AG04449 (cell line): Measurements from ENCODE around the gene DAAM2.

Experiments
- CTCF ChIA-PET: fragments of 350-600 bp; formaldehyde crosslinking; extraction: SDS; loops from one replicate; lab custom pipeline; 2021; ENCODE audit warnings: antibody characterized with exemption; lab: Yijun Ruan, JAX
- POLR2A ChIA-PET: fragments of 400-600, 350-600 bp; formaldehyde crosslinking; extraction: SDS; loops from one replicate; lab custom pipeline; 2020; ENCODE audit warnings: antibody characterized with exemption, inconsistent platforms; lab: Yijun Ruan, JAX
- DNase-seq: peaks from one replicate; pipeline ENCODE4 v3.0.0-alpha.2; 2010; ENCODE audit warnings: low read depth, low spot score
- H3K4me3 ChIP-seq: 2 replicates; pipeline ENCODE4 v1.5.1; 2011; ENCODE audit warnings: low read depth, mild to moderate bottlenecking, control low read depth, low read length
- TF ChIP-seq, protein P1 (sequence below): IDR thresholded peaks from one replicate; pipeline ENCODE4 v1.5.1; 2011; ENCODE audit warnings: mild to moderate bottlenecking, moderate library complexity, low read length, control low read depth, inconsistent platforms; ENCODE audit not compliant: insufficient read depth; ENCODE audit errors: missing control alignments

DAAM2 gene

GRCh38 chr6:39867592-39867991 lies 75.4 kb downstream of the DAAM2 start:
- no peak overlapping the region for H3K4me3 ChIP-seq
- no peak for DNase-seq
- TF ChIP-seq, protein P1, sequence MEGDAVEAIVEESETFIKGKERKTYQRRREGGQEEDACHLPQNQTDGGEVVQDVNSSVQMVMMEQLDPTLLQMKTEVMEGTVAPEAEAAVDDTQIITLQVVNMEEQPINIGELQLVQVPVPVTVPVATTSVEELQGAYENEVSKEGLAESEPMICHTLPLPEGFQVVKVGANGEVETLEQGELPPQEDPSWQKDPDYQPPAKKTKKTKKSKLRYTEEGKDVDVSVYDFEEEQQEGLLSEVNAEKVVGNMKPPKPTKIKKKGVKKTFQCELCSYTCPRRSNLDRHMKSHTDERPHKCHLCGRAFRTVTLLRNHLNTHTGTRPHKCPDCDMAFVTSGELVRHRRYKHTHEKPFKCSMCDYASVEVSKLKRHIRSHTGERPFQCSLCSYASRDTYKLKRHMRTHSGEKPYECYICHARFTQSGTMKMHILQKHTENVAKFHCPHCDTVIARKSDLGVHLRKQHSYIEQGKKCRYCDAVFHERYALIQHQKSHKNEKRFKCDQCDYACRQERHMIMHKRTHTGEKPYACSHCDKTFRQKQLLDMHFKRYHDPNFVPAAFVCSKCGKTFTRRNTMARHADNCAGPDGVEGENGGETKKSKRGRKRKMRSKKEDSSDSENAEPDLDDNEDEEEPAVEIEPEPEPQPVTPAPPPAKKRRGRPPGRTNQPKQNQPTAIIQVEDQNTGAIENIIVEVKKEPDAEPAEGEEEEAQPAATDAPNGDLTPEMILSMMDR: peak; percentile 12
- ChIA-PET POLR2A (no interaction called here), CTCF (interaction anchor here (1.8 to 8.2 kb wide), 4 partner anchors 11 to 441 kb away, joined by 6 to 180 read pairs (median 126); no protein-coding TSS in a partner anchor)

DNA sequence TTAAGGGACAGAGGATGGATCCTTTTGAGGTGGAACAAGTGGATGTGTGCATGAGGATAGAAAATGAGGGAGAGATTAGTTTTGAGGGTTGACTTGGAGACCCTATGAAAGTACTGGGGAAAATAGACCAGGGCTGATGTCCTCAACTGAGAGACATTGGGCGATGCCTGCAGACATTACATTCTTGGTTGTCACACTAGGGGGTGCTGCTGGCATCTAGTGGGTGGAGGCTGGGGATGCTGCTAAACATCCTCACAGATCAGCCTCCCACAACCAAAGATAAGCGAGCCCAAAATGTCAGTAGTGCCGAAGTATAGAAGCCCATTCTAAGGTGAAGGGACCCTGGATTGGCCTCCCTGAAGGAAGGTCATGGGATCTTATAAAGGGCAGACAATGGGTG lies 78.8 kb downstream of the DAAM2 start:
- no peak overlapping the region for H3K4me3 ChIP-seq
- TF ChIP-seq, protein P1: no peak
- ChIA-PET CTCF (interaction anchor here (1.0 to 1.6 kb wide), 2 partner anchors 9 to 22 kb away, joined by 3 read pairs; no protein-coding TSS in a partner anchor), POLR2A (no interaction called here)
- no peak for DNase-seq

DNA sequence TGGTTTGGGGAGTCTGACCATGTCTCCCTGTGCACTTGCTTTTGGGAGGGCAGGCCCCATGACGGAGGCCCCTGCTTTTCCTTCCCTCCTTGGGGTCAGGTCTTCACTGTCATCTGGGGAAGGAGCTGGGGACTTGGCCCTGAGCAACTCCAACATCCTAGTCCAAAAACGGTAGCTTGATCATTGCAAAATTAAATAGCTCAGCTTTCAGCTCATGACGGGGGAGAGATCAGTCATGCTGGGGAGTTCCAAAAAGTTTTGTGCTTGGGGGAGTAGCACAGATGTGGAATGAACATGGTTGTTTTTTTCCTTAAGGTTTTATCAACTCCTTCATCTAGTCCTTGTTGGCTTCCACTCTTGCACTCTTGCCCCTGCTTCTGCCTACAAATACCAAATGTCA lies 81.3 kb downstream of the DAAM2 start:
- TF ChIP-seq, protein P1: no peak
- CTCF ChIA-PET: interaction anchor here (0.9 to 10.8 kb wide), 6 partner anchors 8 to 511 kb away, joined by 3 to 140 read pairs (median 4); no protein-coding TSS in a partner anchor
- POLR2A ChIA-PET: no interaction called here
- H3K4me3 ChIP-seq: no peak overlapping the region
- DNase-seq: no peak

DNA sequence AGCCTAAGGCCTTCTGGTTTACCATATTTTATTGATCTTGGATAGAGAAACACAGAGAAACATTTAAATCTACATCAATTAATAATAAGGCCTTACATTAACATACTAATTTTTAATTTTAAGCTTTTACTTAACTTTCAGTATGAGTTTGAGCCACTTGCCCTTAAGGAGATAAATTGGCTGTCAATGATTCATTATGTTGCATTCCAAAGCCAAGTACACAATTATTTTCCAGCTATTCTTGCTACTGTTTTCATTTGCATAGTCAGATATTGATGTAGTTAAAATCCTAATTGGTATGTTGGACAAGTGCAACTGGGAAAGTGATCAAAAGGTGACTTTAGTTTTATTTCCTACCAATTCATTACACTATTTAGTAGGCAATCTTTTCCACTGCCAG lies 83.9 kb downstream of the DAAM2 start:
- DNase-seq: no peak
- ChIA-PET POLR2A (no interaction called here), CTCF (interaction anchor here (10.8 kb wide), 1 partner anchor 10 kb away, joined by 140 read pairs; no protein-coding TSS in a partner anchor)
- TF ChIP-seq, protein P1: no peak
- H3K4me3 ChIP-seq: no peak overlapping the region

DNA sequence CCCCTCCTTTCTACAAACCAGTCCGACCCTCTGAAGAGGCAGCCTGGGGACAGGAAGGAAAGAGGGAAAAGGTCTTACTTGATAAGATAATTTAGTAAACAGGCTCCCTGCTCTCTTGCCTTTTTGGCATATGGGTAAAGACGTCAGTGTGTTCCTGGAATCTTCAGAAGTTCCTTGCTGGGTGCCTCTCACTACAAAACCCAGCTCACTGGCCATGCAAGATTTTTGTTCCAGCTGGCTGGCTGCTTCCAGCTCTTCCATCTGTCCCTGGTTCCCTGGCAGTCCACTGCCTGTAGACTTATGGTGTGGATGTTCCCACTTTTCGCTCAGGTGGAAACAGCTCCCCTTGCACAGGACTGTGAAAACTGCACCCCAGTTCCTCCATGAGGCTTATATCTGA lies 84.7 kb downstream of the DAAM2 start:
- POLR2A ChIA-PET: no interaction called here
- CTCF ChIA-PET: interaction anchor here (10.8 kb wide), 1 partner anchor 11 kb away, joined by 140 read pairs; no protein-coding TSS in a partner anchor
- H3K4me3 ChIP-seq: no peak overlapping the region
- no peak for DNase-seq
- TF ChIP-seq, protein P1: no peak

DNA sequence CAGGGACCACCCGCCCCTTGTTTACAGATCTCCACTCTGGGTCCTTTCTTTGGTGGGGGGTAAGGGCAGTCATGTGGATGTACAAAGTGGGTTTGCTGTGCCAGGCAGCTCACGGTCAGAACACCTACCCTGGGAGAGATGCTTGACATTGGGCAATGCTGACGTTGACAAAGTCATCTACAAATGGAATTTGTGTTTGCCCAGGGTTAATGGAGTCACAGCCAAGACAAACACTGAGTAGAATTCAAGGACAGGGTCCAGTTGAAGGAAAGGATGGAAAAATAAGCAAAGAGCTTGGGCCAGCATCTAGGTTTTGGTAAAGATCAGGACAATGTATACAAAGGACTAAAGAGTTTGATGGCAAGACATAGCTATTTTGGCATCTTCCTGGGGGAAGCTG lies 87.4 kb downstream of the DAAM2 start:
- TF ChIP-seq, protein P1: no peak
- CTCF ChIA-PET: interaction anchor here (1.5 to 10.8 kb wide), 3 partner anchors 12 to 23 kb away, joined by 3 to 140 read pairs (median 19); no protein-coding TSS in a partner anchor

More for the DNA sequence above, 87.4 kb downstream of the DAAM2 start:
- POLR2A ChIA-PET: no interaction called here
- no peak overlapping the region for H3K4me3 ChIP-seq
- DNase-seq: no peak
